ENCODE measurements around the gene RPUSD3.
A peak's percentile ranks its signal among the peaks of the same experiment; 100 is the strongest.

RPUSD3 gene

DNA sequence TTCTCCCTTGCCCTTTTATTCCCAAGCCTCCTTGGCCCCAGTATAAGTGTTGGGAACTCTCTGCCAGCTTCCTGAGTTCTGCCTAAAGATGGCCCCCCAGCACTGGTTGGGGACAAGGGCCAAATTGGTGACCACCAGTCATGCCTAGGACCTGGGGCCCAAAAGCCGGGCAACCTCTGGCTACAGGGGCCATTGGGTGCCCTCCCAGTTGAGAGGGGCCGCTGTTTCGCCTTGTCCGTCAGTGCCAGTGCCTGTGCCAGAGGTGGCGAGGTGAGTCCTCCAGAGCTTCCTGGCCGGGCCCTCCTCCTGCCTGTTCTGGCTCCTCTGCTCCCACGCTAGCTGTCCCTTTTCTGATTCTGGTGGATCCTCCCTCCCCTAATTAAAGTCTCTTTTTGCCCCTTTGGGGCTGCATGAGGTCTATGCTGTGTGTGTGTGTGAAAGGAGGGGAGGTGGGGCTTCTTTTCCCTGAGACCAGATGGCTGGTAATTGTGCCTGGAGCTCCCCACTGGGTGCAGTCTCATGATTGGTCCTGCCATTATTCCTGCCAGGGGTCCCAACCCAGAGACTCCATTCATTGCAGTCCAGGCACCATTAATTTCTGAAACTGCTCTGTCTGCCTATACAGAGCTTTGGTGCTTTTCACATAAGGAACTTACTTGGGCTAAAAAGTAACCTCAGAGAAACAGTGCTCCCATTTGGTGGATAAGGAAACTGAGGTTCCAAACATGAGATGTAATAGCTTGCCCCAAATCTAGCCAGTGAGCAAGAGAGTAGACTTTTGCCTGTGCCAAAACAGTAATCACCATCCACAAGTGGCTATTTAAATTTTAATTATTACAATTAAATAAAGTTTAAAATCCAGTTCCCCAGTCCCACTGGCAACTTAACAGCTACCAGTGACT lies 36.9 kb downstream of the RPUSD3 start:
- no peak overlapping the region for H3K4me3 ChIP-seq (ENCODE audit: low read depth, low read length)

DNA sequence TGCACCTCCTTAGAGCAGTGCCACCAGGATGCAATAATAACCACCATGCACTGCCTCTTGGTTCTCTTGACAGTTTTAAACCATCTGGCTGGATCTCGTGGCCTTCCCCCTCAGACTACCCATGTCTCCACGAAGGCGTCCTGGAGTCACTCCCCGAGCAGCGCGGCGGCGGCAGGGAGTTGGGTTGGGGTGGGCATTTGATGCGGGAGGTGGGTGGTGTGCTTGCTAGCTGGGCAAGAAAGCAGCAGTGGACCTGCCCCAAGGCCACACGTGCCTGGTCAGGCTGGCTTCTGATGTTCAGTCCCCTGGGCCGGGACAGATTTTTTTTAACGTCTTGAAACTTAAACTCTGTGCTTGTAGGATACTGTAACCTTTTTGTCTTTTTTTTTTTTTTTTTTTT lies 37.7 kb downstream of the RPUSD3 start:
- no peak overlapping the region for H3K4me3 ChIP-seq (ENCODE audit: low read depth, low read length)

- H3K4me3 ChIP-seq (ENCODE audit: low read depth, low read length): no peak overlapping the region
Measured at GRCh38 chr3:9804996-9805395, 38.8 kb downstream of the RPUSD3 start.

DNA sequence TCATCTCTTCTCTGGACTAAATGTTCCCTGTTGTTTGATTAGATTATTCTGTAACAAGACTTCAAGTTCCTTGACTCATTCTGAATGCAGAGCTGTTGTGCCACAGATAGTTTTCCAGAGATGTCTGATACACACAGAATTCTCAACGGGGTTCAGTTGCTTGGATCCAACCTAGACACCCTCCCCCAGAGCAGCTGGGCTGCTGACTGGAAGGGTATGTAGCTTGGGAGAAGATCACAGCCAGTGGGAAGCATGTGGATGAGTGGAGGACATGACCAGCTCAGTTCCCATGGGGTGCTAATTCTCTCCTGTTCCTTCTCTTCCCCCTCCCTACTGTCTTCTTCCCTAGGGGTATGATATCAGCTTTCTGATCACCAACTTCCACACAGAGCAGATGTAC lies 40.3 kb downstream of the RPUSD3 start:
- H3K4me3 ChIP-seq (ENCODE audit: low read depth, low read length): no peak overlapping the region

DNA sequence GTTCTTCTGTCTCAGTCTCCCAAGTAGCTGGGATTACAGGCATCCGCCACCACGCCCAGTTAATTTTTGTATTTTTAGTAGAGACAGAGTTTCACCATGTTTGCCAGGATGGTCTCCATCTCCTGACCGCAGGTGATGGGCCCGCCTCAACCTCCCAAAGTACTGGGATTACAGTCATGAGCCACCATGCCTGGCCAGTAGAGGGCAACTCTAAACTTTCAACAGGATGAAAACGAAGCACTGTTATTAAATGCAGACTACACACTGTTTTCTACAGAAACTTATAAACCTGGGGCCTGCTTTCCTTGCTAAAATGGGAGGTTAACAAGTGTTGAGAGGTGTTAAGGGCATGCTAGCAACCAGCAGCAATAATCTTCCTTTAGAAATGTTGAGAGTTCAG lies 43.3 kb downstream of the RPUSD3 start:
- no peak overlapping the region for H3K4me3 ChIP-seq (ENCODE audit: low read depth, low read length)

GRCh38 chr3:9797196-9797945 lies 46.4 kb downstream of the RPUSD3 start:
- H3K4me3 ChIP-seq (ENCODE audit: low read depth, low read length): no peak overlapping the region

DNA sequence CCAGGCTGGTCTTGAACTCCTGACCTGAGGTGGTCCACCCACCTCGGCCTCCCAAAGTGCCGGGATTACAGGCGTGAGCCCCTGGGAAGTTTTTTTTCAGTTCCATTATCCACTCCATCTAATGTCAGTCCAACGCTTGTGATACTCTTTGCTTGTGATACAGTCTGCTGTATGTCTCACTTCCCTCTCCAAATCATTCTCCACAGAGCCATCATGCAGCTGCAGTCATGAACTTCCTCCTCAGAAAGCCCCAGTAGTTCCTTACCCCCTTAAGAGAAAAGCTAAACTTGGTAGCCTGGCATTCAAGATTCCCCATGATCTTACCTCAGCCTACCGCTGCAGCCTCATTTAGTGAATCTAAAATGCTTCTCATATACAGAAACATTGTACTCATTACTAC lies 48.6 kb downstream of the RPUSD3 start:
- no peak overlapping the region for H3K4me3 ChIP-seq (ENCODE audit: low read depth, low read length)

- no peak overlapping the region for H3K4me3 ChIP-seq (ENCODE audit: low read depth, low read length)
Measured at GRCh38 chr3:9794400-9794799, 49.4 kb downstream of the RPUSD3 start.

- peak overlapping the region; percentile 99 for H3K4me3 ChIP-seq (ENCODE audit: low read depth, low read length)
Measured at GRCh38 chr3:9793161-9793781, 50.5 kb downstream of the RPUSD3 start.

- peak within 1 kb of the TSS; percentile 99 for H3K4me3 ChIP-seq (ENCODE audit: low read depth, low read length)
Measured at GRCh38 chr3:9792405-9793160, 51.2 kb downstream of the RPUSD3 start, which contains the start of the genes ARPC4 and TADA3. TSS of gene ARPC4 (plus strand) at chr3:9793082. CDS start at chr3:9793122, 40 bp downstream. TSS of gene TADA3 (minus strand) at chr3:9792473. CDS start at chr3:9791466, 1,007 bp downstream.

GRCh38 chr3:9791790-9792404 lies 51.9 kb downstream of the RPUSD3 start:
- peak overlapping the region; percentile 99 for H3K4me3 ChIP-seq (ENCODE audit: low read depth, low read length)

DNA sequence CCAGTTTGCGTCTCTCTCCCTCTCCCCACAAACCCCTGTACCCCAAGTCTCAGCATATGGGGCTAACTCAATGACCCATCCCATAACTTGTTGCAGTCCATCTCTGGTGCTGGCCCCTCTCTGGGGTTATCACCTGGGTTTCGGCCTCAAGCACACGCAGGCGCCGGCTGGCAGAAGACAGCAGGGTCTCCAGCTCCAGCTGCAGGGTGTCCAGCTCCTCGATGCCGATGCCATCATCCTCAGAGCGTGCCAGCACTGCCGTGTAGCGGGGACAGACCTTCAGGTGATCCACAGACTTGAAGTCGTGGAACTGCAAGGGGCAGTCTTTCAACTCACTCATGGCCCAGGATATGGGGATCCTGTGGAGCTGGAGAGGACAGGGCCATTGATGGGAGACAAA lies 52.7 kb downstream of the RPUSD3 start:
- H3K4me3 ChIP-seq (ENCODE audit: low read depth, low read length): no peak overlapping the region

Data from iPS-11a (cell line).